Endometrium (tissue), 2 donors: ENCODE data around the gene GALNT5.
"Not testable (repeated sequence)": the region's sequence is repeated elsewhere in the genome, so short reads cannot be mapped to it uniquely, and the experiment has no call there.

Source experiments
- FAIRE-seq: peaks from 2 replicates; lab custom pipeline; 2012; peaks lifted over from hg19 to GRCh38; lab: Jason Lieb, UNC
- donor health status: control.
- donor health status: control.

The GALNT5 gene, protein sequence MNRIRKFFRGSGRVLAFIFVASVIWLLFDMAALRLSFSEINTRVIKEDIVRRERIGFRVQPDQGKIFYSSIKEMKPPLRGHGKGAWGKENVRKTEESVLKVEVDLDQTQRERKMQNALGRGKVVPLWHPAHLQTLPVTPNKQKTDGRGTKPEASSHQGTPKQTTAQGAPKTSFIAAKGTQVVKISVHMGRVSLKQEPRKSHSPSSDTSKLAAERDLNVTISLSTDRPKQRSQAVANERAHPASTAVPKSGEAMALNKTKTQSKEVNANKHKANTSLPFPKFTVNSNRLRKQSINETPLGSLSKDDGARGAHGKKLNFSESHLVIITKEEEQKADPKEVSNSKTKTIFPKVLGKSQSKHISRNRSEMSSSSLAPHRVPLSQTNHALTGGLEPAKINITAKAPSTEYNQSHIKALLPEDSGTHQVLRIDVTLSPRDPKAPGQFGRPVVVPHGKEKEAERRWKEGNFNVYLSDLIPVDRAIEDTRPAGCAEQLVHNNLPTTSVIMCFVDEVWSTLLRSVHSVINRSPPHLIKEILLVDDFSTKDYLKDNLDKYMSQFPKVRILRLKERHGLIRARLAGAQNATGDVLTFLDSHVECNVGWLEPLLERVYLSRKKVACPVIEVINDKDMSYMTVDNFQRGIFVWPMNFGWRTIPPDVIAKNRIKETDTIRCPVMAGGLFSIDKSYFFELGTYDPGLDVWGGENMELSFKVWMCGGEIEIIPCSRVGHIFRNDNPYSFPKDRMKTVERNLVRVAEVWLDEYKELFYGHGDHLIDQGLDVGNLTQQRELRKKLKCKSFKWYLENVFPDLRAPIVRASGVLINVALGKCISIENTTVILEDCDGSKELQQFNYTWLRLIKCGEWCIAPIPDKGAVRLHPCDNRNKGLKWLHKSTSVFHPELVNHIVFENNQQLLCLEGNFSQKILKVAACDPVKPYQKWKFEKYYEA

DNA sequence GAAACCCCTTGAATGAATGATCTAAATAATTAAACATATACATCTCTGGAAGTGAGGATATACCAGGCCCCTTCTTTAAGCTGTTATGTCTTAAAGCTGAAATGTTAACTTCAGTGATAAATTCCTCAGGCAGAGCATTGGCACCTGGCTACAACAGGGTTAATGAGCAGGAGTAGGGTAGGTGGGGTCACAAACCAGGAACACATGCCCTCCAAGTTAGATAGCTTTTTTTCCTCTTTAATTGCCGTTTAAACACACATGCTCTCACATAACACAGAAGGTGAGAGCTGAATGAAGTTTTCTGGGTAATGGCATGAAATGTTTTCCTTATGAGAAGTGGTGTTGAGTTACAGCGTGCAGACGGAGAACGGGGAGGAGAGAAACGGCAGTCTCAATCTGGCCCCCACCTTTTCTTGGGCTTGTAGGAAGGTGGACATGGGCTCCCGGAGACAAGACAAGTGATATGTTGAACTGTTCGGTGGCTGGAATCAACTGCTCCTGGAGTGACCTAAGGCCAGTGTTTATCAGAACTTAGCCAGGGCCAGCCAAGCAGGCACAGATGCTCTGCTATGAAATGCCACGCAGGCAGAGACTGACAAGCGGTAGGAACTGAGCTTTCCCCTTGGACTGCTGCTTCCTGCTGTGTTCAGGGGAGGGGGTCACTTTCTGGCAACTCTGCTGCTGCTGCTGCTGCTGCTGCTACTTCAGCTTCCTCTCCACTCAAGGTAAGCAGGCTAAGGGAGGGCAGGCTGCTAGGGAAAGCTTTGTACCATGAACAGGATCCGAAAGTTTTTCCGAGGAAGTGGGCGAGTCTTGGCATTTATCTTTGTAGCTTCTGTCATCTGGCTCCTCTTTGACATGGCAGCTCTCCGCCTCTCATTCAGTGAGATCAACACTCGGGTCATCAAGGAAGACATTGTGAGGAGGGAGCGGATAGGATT, at the start of gene GALNT5:
Gene GALNT5 (plus strand): TSS at position 394 of the 941 bp plus-strand sequence. CDS start 378 bp downstream, at position 772.
- FAIRE-seq = no peak

DNA sequence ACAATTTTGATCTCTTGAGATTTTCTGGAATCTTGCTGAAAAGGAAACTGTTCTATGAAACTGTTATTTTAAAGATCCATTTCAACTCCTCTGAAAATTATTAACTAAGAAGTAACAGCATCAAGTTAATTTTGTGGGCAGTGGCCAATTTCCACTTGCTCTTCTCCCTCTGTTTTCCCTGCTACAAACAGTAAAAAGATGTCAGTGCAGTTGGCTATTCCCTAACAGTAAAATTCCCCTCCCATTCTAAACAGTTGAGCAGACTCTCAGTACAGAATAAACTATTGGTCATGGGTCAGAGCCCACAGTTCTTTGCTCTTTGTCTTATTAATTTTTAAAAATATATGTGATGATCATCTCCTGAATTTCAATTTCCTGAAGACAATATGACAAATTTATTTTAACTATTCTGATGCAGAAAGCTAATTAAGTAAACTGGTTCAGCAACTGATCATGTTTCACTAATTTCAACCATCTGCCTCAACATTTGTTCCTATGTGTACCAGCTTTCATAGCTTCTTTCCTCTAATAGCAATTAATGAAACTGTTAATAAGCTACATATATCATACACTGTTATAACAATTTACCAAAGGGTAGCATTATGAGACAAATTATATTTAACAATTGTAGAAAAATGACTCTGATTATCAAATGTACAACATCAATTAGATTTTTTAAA, 41.1 kb upstream of the GALNT5 start:
- FAIRE-seq = no peak

DNA sequence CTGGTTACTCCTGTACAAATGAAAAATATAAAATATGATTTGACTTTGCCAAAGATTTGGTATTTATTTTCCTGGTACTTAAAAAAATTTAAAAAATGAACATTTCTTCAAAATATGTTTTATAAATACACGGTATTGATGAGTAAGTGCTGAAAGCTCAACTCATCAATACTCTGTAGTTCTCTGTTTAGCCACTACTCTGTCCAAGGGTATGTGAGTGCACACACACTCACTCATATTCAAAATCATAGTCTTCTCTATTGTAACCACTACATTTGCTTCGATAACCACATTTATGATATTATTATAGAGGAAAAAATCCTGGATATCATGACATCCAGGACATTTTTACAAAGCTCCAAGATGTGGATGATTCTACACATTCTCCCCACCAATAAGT, 40.1 kb upstream of the GALNT5 start:
- FAIRE-seq = no peak

DNA sequence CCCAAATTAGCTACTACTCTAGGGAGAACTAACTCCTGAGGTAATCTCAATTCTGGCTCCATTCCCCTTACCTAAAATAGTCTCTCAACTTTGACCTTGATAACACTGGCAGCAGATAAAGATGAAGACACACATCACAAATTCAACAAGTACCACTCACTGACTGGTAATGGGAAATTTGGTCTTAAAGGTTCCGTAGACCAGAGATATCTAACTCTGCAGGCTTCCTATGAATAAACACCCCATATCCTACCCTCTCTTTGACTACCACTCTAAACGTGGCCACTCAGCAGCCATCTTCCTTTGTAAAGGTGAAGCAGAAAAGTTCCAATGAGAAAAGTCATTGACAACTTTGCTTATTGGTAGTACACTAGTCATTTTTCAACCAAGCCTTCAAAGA, 38.6 kb upstream of the GALNT5 start:
- no peak for FAIRE-seq

DNA sequence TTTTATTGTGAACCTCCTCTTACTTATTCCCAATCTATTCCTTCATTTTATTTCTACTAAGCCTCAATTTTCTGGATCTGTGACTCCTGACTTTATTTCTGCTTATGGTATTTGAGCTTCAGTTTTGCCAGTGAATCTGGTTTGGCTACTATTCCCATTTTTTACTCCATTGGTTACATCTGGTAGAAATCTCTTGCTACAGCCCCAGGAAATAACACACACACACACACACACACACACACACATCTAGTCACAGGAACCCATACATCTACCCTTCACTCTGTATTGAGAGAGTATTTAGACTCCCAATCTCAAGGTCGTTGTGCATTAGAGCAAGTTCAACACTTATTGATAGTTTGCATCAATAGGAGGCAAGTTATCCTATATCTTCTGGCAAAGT, 37.0 kb upstream of the GALNT5 start:
- no peak for FAIRE-seq

DNA sequence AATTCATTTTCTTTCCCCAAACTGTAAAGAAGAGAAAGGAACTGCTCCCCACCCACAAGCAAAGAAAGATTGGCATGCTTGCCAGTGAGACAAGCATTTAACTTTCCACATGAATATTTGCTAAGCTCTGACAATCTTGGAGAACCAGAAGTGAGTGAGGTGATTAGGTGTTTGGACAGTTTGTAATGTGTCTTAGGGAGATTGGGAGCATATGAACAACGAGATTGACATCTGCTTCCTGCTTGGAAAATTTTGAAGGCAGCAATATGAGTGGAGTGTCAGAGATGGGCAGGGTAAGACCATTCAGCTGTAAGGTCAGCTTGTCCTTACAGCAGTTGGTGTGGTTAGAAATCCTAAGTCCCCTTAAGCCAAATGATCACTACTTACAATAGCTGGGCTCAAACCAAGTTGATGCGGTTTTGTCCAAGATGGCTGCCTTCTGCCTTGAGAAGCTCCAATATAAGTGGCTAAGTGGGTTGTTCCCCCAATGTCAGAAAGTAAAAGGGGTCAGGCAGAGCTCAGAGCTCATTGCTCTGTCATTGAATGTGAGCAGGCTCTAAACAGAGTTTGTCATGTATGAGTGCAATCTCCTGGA, 36.0 kb upstream of the GALNT5 start:
- FAIRE-seq = no peak

DNA sequence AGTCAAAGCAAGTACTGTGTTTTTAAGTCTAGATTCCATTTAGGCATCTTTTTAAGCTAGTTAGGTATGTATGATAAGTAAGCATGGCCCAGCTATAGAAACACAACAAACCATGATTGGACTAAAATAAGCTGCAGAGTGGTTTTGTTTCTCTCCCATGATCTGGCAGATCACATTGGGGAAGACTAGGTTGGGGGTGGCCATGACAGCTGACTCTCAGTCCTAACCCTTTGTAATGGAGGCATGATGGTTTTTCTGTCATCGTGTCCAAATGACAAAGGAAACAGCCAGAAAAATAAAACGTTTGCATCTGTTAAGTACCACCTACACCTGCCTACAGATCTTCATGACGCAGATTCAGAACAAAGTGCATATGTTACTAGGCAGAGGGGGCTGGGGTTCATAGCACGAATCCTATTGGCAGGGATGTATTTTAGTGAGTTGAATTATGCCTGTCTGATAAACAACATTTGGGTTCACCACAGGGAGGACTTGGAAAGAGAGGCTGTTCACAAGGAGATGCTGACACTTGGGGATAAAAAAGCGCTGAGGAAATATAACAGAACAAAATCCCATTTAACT, 33.8 kb upstream of the GALNT5 start:
- FAIRE-seq = no peak

DNA sequence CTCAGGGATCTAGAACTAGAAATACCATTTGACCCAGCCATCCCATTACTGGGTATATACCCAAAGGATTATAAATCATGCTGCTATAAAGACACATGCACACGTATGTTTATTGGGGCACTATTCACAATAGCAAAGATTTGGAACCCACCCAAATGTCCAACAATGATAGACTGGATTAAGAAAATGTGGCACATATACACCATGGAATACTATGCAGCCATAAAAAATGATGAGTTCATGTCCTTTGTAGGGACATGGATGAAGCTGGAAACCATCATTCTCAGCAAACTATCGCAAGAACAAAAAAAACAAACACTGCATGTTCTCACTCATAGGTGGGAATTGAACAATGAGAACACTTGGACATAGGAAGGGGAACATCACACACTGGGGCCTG, 33.1 kb upstream of the GALNT5 start:
- FAIRE-seq = not testable (repeated sequence)

DNA sequence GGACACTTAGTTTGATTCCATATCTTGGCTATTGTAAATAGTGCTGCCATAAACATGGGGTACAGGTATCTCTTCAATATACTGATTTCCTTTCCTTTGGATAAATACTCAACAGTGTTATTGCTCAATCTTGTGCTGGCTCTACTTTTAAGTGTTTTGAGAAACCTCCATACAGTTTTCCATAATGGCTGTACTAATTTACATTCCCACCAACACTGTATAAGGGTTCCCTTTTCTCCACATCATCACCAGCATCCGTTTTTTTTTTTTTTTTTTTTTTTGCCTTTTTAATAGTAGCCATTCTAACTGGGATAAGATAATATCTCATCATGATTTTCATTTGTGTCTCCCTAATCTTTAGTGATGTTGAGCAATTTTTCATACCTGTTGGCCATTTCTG, 29.9 kb upstream of the GALNT5 start:
- no peak for FAIRE-seq

DNA sequence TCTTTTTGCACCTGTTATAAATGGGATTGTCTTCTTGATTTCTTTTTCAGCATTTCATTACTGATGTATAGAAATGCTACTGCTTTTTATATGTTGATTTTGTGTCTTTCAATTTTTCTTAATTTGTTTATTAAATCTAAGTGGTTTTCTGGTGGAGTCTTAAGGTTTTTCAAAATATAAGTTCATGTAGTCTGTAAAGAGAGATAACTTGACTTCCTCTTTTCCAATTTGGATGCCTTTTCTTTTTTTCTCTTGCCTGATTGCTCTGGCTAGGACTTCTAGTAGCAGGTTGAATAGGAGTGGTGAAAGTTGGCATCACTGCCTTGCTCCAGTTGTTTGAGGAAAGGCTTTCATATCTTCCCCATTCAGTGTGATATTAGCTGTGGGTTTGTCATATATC, 28.6 kb upstream of the GALNT5 start:
- FAIRE-seq = no peak

DNA sequence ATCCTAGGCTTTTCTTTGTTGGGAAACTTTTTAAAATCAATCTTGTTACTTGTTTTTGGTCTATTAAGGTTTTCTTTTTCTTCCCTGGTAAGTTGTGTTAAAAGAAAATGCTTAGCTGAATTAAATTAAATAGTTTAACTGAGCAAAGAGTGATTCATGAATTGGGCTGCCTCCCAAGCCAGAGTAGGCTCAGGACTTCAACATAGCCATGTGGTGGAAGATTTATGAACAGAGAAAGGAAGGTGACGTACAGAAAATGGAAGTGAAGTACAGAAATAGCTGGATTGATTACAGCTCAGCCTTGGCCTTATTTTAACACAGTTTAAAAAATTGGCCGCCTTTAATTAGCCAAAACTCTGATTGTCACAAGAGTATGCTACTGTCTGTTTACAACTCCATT, 27.9 kb upstream of the GALNT5 start:
- no peak for FAIRE-seq

DNA sequence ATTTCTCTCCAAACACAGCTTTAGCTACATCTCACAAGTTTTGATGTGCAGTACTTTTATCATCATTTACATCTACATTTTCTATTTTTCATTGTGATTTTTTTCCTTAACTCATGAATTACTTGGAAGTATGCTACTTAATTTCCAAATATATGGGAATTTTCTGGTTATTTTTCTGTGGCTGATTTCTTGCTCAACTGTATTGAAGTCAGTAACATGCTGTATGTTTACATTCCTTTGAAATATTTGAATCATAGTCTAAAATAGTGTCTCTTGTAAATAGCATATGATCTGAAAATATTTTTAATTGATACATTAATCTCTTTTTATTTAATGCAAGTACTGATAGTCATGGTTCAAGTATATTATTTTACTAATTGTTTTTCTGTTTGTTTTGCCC, 26.0 kb upstream of the GALNT5 start:
- FAIRE-seq = no peak

DNA sequence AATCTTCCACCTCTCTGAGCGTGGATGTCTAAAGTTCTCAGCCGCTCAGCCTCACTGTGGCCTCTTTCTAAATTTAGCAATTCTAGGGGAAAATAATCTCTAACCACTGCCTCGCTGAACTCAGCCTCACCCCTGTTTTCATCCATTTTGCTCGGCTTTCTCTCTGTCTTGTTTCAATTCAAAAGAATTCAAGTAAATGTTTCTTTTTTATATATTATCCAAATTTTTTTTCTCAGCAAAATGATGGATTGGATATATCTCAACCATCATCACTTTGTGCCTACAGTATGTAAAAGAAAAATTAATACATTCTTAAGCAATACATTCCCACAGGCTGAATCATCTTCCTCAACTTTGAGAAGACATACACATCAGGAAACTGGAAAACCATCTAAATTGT, 24.0 kb upstream of the GALNT5 start:
- FAIRE-seq = no peak

DNA sequence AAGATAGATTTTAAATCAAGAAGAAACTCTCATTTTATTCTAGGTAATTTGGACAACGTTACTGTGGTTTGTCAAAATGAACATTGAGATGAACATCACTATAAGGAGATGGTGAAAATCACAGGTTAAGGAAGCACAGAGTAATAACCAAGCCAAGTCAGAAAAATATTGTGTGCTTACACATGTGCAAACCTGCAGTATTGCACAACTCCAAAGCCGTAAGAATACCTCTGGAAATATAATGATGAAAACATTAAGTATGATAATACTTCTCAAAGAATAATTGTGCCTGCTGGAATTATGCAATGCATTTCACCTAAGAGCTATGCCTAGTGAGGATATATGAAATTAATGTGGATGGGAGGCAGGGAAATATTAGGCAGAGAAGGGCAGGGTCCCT, 21.1 kb upstream of the GALNT5 start:
- no peak for FAIRE-seq

DNA sequence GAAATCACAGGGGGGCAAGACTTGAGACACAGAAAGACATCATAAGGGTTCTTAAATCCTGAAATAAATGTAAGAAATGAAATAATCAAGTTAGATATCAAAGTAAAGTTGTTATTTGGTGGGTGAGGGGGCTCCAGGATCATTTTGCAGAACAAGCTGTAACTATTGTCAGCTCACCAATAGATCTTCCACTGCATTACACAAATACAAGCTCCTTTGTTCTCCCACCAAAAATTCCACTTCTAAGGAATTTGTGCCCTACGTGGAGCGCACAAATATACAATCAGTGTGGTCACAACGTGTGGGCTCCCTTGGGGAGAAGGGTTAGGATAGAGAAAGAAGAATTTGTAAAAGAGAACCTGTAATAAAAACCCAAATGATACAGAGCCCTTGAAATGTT, 19.2 kb upstream of the GALNT5 start:
- no peak for FAIRE-seq

DNA sequence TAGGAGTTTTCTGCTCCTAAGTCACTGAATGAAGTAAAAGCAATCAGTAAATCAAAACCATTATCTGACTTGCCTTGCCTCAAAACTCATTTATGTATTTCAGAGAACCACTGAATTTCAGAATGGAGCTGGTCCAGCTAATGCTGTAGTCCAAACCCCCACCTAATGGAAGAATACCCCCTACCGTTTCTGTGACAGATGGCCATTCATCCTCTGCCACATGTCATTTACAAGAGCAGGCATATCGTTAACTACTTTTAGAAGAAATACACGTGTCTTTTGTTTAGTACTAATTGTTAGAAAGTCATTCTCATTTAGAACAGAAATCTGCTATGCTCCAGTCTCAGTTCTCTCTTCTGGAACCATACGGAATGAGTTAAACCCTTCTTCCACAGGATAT, 12.8 kb upstream of the GALNT5 start:
- FAIRE-seq = no peak

DNA sequence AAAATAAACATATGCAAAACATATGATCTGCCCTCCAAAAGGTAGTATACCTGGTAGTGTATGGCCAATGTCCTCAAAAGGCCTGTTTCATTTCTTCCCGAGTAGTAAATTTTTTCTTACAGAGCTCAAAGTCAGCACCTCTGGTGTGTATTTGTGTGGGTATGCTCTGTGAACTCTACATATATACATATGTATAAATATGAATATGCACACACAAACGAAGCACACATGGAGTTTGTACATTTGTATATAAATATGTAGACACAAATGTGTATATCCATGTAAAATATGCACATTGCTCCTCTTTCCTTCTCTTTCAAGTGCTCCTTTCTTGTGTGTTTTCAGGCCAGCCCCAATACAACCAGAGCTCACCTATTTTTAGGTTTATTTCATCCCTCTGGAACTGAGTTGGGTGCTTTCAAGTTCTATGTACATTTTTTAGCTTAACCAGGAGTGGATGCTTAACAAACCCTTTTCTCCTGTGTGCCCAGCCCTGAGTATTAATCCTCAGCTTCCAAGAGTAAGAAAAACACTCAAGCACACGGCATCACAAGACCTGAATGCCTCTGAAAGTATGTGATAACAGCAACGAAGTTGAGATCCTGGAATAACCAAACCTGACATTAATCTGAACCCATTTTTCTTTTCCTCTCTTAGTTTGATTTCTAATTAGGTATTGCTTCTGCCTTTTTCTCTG, 12.2 kb upstream of the GALNT5 start:
- FAIRE-seq = no peak

DNA sequence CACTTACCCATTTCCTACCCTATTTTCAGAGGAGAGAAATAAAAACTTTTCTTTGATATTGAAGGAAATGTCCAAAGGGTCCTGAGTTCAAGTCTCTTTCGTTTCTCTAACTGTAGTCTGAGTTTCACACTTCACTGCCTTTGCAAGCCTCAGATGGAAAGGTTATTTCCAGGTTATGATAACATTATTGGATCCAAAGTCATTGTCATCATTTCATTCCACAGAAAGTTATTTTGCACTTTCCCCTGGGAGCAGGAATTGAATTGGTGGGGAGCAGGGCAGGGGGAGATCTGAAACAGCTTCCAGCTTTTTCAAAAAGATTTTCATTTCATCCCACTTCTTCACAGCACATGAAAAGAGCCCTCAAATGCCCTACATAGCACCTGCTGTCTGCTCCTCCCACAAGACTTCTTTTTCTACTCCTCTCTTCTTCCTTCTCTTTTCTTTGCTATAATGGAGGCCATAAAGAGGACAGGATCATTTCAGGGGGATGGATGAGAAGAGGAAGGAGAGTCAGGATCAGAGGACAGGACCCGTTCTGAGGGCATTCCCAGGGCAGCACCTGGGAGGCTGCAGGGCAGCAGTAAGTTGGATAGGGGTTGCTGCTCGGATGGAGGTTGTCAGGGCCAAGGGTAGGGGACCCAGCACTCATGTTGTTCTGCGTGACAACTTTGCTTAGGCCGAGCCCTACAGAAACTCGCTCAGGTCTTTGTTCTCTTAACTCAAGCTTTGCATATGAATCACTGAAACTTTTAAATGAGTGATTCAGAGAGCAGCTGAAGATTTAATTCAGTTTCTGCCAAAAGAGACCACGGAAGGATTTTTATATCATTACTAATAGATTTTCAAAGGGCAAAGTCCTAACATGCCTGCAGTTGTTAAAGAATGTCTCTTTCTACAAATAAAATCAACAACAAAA, 11.4 kb upstream of the GALNT5 start:
- no peak for FAIRE-seq
